HG02759 (cell line): ENCODE results near the gene PLA2G15.

Experiments used
- ATAC-seq: cut with Tn5 transposase; IDR thresholded peaks from one replicate; pipeline ENCODE4 v1.9.1; 2021; ENCODE audit warnings: mild to moderate bottlenecking, moderate library complexity; ENCODE audit not compliant: unreplicated experiment

The PLA2G15 gene

GRCh38 chr16:68232335-68232734, 12.8 kb upstream of the PLA2G15 start:
- no peak for ATAC-seq

GRCh38 chr16:68233085-68233834, 11.9 kb upstream of the PLA2G15 start:
- ATAC-seq, result no peak

GRCh38 chr16:68233835-68234187, 11.4 kb upstream of the PLA2G15 start:
- no peak for ATAC-seq

- ATAC-seq, result no peak
Observed at GRCh38 chr16:68234188-68235107, 10.7 kb upstream of the PLA2G15 start.

- no peak for ATAC-seq
Observed at GRCh38 chr16:68235108-68235886, 9.9 kb upstream of the PLA2G15 start.

GRCh38 chr16:68235887-68236136, 9.4 kb upstream of the PLA2G15 start, which contains the start of gene ESRP2:
ESRP2 (minus strand) TSS chr16:68236127; CDS start chr16:68236045, 82 bp downstream.
- ATAC-seq, result no peak

- ATAC-seq, result no peak
Observed at GRCh38 chr16:68236137-68236825, 8.9 kb upstream of the PLA2G15 start.

- ATAC-seq, result no peak
Observed at GRCh38 chr16:68236826-68237242, 8.3 kb upstream of the PLA2G15 start.

- peak; percentile 84 for ATAC-seq
Observed at GRCh38 chr16:68237243-68238028, 7.7 kb upstream of the PLA2G15 start.

GRCh38 chr16:68238029-68238345, 7.2 kb upstream of the PLA2G15 start:
- no peak for ATAC-seq

GRCh38 chr16:68242085-68242484, 3.1 kb upstream of the PLA2G15 start:
- ATAC-seq, result no peak

- ATAC-seq, result no peak
Observed at GRCh38 chr16:68242926-68243858, 2.0 kb upstream of the PLA2G15 start.

GRCh38 chr16:68244481-68244902, 681 bp upstream of the PLA2G15 start:
- ATAC-seq, result peak; percentile 3

GRCh38 chr16:68246121-68246520, 948 bp downstream of the PLA2G15 start:
- ATAC-seq, result no peak

GRCh38 chr16:68246666-68247065, 1.5 kb downstream of the PLA2G15 start:
- ATAC-seq, result no peak

- no peak for ATAC-seq
Observed at GRCh38 chr16:68247400-68247799, 2.2 kb downstream of the PLA2G15 start.

GRCh38 chr16:68247932-68248331, 2.8 kb downstream of the PLA2G15 start:
- no peak for ATAC-seq

GRCh38 chr16:68249371-68249770, 4.2 kb downstream of the PLA2G15 start:
- no peak for ATAC-seq

GRCh38 chr16:68250951-68251350, 5.8 kb downstream of the PLA2G15 start:
- no peak for ATAC-seq
